ENCODE data around the gene AGL.

GRCh38 chr1:99869723-99870122 lies 19.6 kb downstream of the AGL start:
- TF ChIP-seq CTCF (conservative IDR thresholded peaks at IDR 0.05; ENCODE audit: low read length) (no peak), EZH2phosphoT487 (IDR thresholded peaks at IDR 0.05; ENCODE audit: borderline replicate concordance) (no peak)

All from Loucy (cell line).